H1 (cell line): Measurements from ENCODE around the gene VIPR1.

Source experiments
- CHD1 ChIP-seq: IDR thresholded peaks from 2 replicates; pipeline ENCODE4 v1.6.1; 2012; ENCODE audit warnings: low read depth, low read length, improper control_type of control experiment
- POLR2AphosphoS5 ChIP-seq: IDR thresholded peaks from 2 replicates; pipeline ENCODE4 v1.6.1; 2011; ENCODE audit warnings: low read depth, low read length
- TF ChIP-seq, protein P1 (sequence below): IDR thresholded peaks from 2 replicates; pipeline ENCODE4 v1.6.1; 2012; ENCODE audit warnings: inconsistent platforms

- no peak for TF ChIP-seq CHD1
- TF ChIP-seq POLR2AphosphoS5, result no peak
- TF ChIP-seq, protein P1, sequence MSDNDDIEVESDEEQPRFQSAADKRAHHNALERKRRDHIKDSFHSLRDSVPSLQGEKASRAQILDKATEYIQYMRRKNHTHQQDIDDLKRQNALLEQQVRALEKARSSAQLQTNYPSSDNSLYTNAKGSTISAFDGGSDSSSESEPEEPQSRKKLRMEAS, result no peak
Measured at GRCh38 chr3:42505128-42505848, 2.8 kb downstream of the VIPR1 start.
